Right lung (tissue), 5 donors: ENCODE results near the gene HORMAD1. TPM values are rescaled to one million over a fixed set of nuclear protein-coding genes. Genes with fewer than 3 reads are reported as not detected.
"Not testable (repeated sequence)": the region's sequence is repeated elsewhere in the genome, so short reads cannot be mapped to it uniquely, and the experiment has no call there.

ENCODE experiments used
- DNase-seq, 2 donors: peaks; one replicate each; pipeline ENCODE4 v3.0.0-alpha.2; 2013
- polyA plus RNA-seq, 5 donors: library from polyadenylated mRNA; unstranded; fragments of 120-200 nt; gene quantifications; one replicate each; pipeline versions ENCODE4 v1.2.1 to v1.2.3, GENCODE V29; 2013; ENCODE audit warnings: inconsistent platforms in 1 of 5, low replicate concordance in 1 of 5; ENCODE audit not compliant: insufficient read length in 5 of 5, insufficient read depth in 1 of 5

HORMAD1 gene
- polyA plus RNA-seq, 5 donors: 0.10 TPM; not detected in 3

DNA sequence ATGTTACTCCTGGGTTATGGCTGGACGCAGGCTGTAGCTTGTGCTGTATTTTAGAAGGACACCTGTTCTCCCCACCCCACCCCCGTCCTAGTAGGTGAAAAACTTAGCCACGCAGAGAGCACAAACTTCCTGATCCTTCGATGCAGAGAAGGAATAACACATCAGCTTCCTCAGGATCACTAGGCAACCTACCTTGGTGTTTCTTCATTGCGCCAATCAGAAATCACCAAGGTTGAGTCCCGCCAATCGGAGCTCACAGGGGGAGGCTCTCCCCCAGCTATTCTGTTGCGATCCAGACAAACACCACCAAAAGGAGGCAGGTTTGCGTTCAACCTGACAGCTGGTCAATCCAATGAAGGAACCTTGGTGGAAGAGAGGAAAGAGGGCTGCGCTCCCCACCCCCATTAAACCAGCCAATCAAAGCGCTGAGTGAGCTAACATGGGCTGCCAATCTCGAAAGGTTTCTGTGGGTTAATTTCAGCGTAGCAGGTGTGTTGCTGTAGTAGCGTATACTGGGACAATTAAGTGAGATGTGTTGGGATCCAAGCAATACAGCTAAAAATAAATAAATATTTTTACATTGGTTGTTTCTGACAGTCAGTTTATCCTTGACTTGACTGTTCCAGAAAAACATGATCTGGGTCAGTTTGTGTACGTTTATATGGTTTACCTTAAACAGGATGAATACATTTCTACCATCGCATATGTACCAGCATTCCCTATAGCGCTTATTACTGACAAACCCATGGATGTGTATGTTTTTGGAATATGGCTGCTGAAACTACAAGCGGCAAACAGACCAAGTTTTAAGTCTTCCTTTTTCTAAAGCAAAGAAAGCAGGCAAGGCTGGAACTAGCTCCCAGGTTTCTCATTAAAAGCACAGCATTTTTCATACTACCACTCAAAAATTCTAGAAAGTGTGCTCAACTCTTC lies 23.4 kb downstream of the HORMAD1 start, which contains the start of gene GOLPH3L:
TSS of gene GOLPH3L (minus strand) at position 160 of the 933 bp plus-strand sequence. CDS start 2,316 bp downstream, outside the sequence.
- peak; percentile 93 to 95 for DNase-seq

DNA sequence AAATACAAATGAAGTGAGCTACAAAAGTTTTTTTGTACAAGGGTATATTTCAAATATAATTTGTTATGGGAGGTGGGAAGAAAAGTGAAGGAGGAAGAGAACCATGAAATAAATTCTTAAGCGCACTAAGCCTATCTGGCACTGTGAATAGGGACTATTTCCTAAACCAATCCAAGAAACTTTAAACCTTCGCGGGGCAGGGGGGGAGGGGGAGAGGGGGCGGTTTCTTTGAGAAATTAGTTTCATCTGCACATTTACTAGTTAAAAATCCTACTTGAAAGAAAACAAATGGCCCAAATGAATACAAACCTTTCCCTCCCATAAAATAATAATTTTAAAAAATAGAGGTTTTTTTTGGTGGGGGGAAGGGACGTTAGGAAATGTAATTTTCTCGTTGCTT lies 24.1 kb downstream of the HORMAD1 start:
- DNase-seq: no peak

DNA sequence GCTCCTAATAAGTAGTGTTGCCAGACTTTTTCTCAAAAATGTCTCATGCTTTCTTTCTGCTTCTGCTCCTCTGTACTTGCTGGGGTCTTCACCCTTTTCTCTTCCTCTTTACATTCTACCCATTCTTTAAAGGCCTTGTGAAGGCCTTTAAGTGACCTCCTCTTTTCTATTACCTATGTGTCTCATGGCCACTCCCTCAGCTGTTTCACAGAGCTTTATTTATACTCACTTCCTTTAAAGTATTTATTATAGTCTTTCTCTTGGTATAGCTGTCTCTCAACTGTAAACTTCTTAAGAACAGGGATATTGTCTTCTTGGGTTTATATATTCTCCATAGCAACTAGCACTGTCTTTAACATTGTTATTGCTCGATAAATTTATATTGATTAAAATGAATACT lies 24.5 kb downstream of the HORMAD1 start:
- no peak for DNase-seq

DNA sequence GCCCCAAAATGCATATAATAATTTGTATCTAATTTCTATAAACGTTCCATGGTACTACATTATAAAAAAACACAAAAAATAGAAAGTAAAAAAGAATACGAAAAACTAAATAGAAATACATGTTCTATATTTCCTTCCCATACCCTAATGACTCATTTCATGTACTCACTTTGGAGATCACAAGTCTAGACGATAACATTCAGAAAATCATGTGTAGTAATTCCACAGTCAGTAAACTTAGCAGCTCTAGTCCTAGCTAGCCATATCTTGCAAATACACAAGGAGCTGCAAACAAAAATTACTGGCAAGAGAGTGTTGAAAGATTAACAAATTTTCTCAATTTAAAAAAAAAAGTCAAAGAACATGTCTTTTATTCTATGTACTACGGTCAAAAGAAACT lies 25.1 kb downstream of the HORMAD1 start:
- DNase-seq: no peak

DNA sequence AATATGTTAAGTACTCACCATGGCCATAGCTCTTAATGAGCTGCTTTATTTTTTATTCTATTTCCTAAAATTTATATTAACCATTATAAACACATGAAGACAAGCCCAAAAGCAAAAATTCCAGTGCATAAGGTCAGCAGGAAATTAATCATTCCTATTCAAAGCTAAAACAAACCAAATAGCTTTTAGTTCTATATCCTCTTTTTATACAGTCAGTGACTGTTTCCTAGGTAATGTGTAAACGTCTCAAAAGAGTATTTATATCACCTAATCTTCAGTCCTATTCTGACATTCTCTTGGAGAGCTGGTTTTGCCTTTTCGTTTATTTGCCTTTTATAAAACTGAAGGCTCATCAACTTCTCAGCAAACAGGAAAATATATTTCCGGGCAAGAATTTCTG lies 28.0 kb downstream of the HORMAD1 start:
- no peak for DNase-seq

DNA sequence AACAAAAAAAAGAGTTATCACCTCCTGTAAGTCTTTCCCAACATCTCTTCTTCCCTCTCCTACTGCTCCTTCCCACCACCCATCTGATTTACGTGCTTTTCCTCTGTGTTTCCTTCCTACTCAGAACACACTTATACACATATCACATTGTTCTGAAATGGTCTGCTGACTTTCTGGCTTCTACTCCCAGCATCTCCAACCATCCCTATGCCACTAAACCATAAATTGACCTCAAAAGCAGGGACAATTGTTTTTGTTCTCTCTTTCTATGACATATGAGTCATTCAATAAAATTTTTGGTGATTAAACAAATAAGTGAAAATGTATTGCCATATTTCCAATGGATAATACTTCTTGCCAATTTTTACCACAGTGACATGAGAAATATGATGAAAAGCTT lies 31.9 kb downstream of the HORMAD1 start:
- no peak for DNase-seq

DNA sequence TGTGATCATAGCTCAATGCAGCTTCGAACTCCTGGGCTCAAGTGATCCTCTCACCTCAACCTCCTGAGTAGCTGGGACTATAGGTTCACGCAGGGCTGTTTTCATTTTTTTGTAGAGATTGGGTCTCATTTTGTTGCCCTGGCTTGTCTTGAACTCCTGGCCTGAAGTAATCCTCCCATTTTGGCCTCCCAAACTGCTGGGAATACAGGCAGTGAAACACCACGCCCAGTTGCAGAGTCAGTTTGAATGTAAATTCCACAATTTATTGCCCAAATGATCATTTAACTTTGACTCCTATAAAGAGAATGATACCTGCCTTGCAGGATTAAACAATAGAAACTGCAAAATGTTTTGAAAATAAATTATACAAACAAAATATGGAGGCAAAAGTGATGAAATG lies 34.4 kb downstream of the HORMAD1 start:
- DNase-seq: no peak

DNA sequence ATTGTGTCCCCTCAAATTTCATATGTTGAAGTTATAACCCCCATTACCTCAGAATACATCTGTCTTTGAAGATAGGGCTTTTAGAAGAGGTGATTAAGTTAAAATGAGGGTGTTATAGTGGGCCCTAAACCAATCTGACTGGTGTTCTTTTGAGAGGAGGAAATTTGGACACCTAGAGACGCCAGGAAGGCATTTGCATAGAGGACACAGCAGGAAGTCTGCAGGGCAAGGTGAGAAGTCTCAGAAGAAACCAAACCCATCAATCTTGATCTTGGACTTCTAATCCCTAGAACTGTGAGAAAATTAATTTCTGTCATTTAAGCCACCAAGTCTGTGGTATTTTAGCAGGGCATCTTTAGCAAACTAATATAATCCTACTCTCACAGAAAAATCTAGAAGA lies 36.8 kb downstream of the HORMAD1 start:
- no peak for DNase-seq

DNA sequence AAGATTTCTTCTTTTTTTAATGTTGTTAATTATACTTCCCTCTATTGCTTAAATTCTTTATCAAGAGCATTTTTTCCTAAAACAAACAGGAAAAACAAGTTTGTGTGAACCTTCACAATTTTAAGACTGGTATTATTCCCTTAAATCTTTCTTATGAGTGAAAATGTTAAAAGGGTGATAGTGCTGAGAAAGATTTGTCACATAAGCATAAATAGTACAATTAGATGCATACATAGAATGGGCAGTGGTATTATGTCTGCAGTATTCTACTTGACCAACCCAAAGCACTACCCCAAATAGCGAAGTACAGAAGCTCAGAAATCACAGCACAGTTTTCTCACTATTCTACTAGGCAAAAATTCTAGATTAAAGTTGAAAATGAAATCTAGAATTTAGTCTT lies 41.7 kb downstream of the HORMAD1 start:
- DNase-seq: no peak

DNA sequence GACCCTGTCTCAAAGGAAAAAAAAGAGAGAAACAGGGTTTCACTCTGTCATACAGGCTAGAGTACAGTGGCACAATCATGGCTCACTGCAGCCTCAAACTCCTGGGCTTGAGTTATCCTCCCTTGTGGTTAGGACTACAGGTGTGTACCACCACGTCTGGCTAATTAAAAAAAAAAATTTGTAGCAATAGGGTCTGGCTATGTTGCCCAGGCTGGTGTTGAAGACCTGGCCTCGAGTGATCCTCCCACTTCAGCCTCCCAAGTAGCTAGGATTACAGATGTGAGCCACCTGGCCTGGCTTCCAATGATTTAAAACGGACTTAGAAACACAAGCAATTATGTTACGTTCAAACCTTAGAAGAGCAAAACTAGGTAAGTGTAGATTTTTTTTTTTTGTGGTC lies 45.8 kb downstream of the HORMAD1 start:
- DNase-seq: no peak

DNA sequence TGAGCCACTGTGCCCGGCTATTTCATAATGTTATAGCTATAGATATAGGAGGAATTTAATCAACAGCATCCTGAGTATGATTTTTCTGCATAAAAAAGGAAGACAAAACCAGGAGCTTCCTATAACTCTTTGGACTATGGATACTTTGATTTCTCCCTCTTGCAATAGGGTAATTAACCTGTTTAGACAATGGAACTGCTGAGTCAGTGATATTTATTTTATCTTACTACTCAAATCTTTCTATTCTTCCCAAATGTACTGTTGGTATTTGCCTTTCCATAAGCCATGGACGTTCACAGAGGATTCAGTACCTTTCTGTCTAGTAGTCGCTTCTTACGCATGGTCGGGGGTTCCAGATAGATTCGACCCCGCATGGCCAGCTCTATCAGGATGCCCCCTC lies 57.4 kb downstream of the HORMAD1 start:
- DNase-seq: no peak

DNA sequence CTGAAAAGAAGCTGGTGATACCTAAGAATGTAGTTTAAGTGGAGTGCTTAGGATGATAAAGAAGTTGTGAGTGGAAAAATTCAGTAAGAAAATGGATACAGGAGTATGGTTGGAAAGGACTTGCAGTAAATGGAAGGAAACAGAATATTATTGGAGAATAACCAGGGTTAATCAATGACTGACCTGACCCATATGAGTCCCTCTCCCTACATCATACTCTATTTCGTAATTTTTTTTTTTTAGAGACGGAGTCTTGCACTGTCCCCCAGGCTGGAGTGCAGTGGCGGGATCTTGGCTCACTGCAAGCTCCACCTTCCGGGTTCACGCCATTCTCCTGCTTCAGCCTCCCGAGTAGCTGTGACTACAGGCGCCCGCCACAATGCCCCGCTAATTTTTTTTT lies 57.9 kb downstream of the HORMAD1 start:
- no peak for DNase-seq

DNA sequence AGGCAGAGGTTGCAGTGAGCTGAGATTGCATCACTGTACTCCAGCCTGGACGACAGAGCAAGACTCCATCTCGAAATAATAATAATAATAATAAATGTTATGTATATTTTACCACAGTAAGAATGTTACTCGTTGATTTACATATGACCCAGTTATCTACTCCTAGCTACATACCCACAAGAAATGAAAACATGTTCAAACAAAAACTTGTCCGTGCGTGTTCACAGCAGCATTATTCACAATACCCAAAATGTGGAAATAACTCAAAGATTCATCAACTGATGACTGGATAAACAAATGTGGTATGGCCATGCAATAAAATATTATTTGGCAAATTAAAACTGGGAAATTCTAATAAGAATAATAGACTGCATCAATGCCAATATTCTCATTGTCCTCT lies 59.5 kb downstream of the HORMAD1 start:
- DNase-seq: no peak

DNA sequence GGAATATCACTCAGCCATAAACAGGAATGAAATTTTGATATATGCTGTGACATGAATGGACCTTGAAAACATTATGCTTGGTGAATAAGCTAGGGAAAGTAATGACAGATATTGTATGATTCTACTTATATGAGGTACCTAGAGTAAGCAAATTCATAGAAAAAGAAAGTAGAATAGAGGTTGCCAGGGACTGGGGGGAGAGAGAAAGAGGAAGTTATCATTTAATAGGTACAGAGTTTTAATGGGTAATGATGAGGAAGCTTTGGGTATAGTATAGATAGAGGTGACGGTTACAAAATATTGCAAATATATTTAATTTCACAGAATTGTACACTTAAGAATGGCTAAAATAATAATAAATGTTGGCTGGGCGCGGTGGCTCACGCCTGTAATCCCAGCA lies 60.1 kb downstream of the HORMAD1 start:
- no peak for DNase-seq

DNA sequence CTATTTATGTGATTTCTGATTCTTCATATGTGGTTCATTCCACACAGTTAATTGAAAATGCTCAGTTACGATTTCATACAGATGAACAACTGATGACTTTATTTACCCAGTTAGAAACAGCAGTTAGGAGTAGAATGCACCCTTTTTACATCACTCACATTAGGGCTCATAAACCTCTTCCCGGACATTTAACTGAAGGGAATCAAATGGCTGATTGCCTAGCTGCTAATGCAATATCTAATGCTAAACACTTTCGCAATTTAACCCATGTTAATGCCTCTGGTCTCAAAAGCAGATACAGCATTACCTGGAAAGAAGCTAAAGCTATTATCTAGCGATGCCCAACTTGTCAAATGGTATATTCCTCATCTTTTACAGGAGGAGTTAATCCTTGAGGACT lies 63.6 kb downstream of the HORMAD1 start:
- DNase-seq: not testable (repeated sequence)

DNA sequence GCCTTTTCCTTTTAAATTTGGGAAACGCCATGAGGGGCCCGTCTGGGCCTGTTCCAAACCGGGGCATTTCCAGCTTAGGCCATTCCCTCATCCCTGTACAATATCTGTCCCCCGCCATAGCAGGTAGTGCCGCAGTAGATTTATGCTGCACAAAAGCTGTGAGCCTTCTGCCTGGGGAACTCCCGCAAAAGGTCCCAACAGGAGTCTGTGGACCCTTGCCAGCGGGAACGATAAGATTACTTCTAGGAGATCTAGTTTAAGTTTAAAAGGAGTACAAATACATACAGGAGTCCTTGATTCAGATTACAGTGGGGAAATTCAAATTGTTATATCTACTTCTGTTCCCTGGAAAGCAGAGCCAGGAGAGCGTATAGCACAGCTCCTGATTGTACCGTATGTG lies 66.1 kb downstream of the HORMAD1 start:
- not testable (repeated sequence) for DNase-seq

DNA sequence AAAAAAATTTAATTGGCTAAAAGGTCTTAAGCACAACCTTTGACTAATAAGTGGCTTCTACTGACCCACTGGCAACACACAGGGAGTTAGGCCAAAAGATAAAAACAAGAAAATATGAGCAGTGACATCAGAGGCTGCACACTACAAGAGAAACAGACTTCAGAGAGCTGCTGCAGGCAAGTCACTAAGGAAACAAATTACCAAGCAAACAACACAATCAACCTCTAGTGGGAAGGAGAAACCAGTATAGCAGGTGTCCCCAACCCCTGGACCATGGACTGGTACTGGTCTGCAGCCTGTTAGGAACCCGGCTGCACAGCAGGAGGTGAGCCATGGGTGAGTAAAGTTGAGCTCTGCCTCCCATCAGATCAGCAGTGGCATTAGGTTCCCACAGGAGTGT lies 70.5 kb downstream of the HORMAD1 start:
- DNase-seq: no peak

DNA sequence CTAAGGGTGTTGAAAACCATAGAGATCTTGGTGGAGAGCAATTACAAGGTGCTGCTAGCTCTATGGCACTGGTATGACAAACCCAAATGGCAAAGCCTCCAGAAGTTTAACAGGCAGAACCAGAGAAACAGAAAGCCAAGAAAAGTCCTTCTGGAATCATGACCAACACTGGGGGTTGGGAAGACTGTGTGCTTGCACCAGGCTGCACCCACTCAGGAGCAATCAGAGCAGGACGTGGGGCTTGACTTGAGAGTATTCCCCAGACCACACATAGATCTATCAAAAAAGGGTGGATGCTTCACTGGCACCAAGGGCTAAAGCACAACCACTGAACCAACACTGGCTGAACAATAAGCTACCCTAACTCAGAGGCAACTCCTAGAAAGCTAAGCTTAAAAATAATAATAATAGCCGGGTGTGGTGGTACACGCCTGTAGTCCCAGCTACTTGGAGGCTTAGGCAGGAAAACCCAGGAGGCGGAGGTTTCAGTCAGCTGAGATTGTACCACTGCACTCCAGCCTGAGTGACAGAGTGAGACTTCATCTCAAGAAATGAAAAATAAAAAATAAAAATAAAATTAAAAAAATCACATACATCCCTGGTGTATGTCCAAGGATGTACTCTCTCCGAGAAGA lies 71.1 kb downstream of the HORMAD1 start:
- DNase-seq: no peak

Other genes starting within 250 kb of the HORMAD1 start
- 10 to 100 TPM; 21.9 to 35.0 (median 26.7) TPM for gene TARS2, start 233.5 kb downstream of the HORMAD1 start, polyA plus RNA-seq
- gene ECM1, start 212.8 kb downstream of the HORMAD1 start, polyA plus RNA-seq: 1 to 10 TPM; 2.2 to 4.1 (median 3.2) TPM
- under 1 TPM; 0.55 to 0.95 (median 0.76) TPM for gene FALEC, start 205.1 kb downstream of the HORMAD1 start, polyA plus RNA-seq
- gene ADAMTSL4, start 171.5 kb downstream of the HORMAD1 start, polyA plus RNA-seq: 10 to 100 TPM; 12.4 to 24.2 (median 20.6) TPM
- 100 to 1,000 TPM; 118 to 196 (median 166) TPM for gene MCL1, start 141.3 kb downstream of the HORMAD1 start, polyA plus RNA-seq
- gene ENSA, start 91.3 kb downstream of the HORMAD1 start, polyA plus RNA-seq: 100 to 1,000 TPM; 197 to 241 (median 224) TPM
- gene GOLPH3L, start 23.7 kb downstream of the HORMAD1 start, polyA plus RNA-seq: 10 to 100 TPM; 30.4 to 42.0 (median 40.8) TPM
- 10 to 100 TPM; 22.2 to 30.5 (median 25.3) TPM for gene CTSS, start 44.9 kb upstream of the HORMAD1 start, polyA plus RNA-seq
- gene CTSK, start 87.4 kb upstream of the HORMAD1 start, polyA plus RNA-seq: 10 to 100 TPM; 27.4 to 49.2 (median 35.3) TPM
- 10 to 100 TPM; 62.5 to 88.0 (median 78.2) TPM for gene ARNT, start 155.7 kb upstream of the HORMAD1 start, polyA plus RNA-seq
- gene CTXND2, start 166.2 kb upstream of the HORMAD1 start, polyA plus RNA-seq: under 1 TPM in 1 of 5 donors, not detected in 4; 0.13 TPM
- gene SETDB1, start 205.5 kb upstream of the HORMAD1 start, polyA plus RNA-seq: 100 to 1,000 TPM in 1 of 5 donors, 10 to 100 TPM in 4; 67.5 to 102 (median 83.8) TPM